OCI-LY3 (cell line): Measurements from ENCODE around the gene FANCC.

ENCODE experiments used
- CTCF ChIP-seq: fragments of 200-600, 300-600 bp; sonication (generic); IDR thresholded peaks from 2 replicates; pipeline ENCODE4 v1.5.1; 2014; ENCODE audit warnings: antibody characterized with exemption, low read length, low read depth
- EZH2phosphoT487 ChIP-seq: fragments of 200-600 bp; shearing (Covaris generic); IDR thresholded peaks from 2 replicates; pipeline ENCODE4 v1.6.1; 2018; ENCODE audit warnings: antibody characterized with exemption, mixed run types, low read depth

DNA sequence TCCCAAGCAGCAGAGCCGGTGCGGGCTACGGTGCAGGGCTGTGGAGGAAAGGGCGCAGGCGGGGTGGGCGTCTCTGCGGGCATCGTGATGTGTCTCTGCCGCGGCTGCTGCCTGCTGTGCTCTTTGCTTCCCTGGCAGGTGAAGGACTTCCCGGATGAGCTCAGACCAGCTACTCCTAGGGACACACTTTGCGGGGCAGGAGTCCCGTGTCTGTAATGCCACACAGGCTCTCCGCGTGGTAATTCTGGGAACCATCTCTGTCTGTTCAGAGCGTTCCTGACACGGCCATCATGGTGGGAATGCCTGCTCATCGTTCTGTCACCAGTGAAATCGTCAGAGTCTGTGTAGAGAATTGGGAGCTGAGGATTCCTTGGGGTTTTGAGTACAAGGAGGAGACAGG is 235.5 kb downstream of the FANCC start:
- no peak for TF ChIP-seq CTCF
- TF ChIP-seq EZH2phosphoT487, result no peak
